ENCODE results near the gene CHD3.

DNA sequence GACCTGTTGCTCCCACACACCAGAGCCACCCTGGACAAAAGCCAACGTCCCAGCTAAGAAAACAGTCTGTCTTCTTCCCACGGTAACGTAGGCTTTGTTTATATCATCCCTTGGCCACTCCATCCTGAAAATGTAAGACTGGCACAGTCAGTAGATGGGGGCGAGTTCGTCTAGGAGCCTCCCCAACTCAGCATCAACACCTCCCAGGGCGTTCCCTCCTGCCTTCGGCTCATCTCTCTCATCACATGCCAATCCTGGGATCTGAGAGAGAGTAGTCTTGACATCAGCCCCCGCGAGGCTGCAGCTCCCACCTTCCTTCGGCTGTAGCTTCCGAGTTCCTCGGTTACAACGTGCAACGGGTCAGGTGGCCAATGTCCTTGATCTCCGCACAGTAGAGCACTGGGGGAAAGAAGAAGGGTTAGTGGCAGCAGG, 26.6 kb downstream of the CHD3 start:
- TF ChIP-seq, protein P1, sequence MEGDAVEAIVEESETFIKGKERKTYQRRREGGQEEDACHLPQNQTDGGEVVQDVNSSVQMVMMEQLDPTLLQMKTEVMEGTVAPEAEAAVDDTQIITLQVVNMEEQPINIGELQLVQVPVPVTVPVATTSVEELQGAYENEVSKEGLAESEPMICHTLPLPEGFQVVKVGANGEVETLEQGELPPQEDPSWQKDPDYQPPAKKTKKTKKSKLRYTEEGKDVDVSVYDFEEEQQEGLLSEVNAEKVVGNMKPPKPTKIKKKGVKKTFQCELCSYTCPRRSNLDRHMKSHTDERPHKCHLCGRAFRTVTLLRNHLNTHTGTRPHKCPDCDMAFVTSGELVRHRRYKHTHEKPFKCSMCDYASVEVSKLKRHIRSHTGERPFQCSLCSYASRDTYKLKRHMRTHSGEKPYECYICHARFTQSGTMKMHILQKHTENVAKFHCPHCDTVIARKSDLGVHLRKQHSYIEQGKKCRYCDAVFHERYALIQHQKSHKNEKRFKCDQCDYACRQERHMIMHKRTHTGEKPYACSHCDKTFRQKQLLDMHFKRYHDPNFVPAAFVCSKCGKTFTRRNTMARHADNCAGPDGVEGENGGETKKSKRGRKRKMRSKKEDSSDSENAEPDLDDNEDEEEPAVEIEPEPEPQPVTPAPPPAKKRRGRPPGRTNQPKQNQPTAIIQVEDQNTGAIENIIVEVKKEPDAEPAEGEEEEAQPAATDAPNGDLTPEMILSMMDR (IDR thresholded peaks at IDR 0.05): no peak
- no peak for TF ChIP-seq POLR2A (IDR thresholded peaks at IDR 0.05)
